Breast epithelium (tissue), 3 donors: ENCODE measurements around the gene OR7C1.

Source experiments
- CTCF ChIP-seq, 3 donors: fragments of 450-650 bp; IDR thresholded peaks; one replicate each; pipeline ENCODE4 v1.5.1; 2016 to 2017; ENCODE audit warnings: antibody characterized with exemption in 3 of 3, mild to moderate bottlenecking in 3 of 3, moderate library complexity in 3 of 3
- POLR2A ChIP-seq: fragments of 450-650 bp; IDR thresholded peaks from one replicate; pipeline ENCODE4 v1.6.1; 2016; ENCODE audit warnings: antibody characterized with exemption, mild to moderate bottlenecking, moderate library complexity

- TF ChIP-seq CTCF (IDR thresholded peaks at IDR 0.05) (no peak), POLR2A (no peak)
Observed at GRCh38 chr19:14843169-14843568, 8.2 kb upstream of the OR7C1 start.
